ENCODE data around the gene NRG3.

GRCh38 chr10:82575318-82575717 is 700.3 kb downstream of the NRG3 start:
- TF ChIP-seq NRF1 (IDR thresholded peaks at IDR 0.05; ENCODE audit: low read depth, low read length) (no peak), EZH2 (IDR thresholded peaks at IDR 0.05; ENCODE audit: low read depth, low read length, severe bottlenecking) (no peak), TBP (IDR thresholded peaks at IDR 0.05; ENCODE audit: low read depth, low read length) (no peak)
- TF ChIP-seq, protein P1, sequence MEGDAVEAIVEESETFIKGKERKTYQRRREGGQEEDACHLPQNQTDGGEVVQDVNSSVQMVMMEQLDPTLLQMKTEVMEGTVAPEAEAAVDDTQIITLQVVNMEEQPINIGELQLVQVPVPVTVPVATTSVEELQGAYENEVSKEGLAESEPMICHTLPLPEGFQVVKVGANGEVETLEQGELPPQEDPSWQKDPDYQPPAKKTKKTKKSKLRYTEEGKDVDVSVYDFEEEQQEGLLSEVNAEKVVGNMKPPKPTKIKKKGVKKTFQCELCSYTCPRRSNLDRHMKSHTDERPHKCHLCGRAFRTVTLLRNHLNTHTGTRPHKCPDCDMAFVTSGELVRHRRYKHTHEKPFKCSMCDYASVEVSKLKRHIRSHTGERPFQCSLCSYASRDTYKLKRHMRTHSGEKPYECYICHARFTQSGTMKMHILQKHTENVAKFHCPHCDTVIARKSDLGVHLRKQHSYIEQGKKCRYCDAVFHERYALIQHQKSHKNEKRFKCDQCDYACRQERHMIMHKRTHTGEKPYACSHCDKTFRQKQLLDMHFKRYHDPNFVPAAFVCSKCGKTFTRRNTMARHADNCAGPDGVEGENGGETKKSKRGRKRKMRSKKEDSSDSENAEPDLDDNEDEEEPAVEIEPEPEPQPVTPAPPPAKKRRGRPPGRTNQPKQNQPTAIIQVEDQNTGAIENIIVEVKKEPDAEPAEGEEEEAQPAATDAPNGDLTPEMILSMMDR (IDR thresholded peaks at IDR 0.05; ENCODE audit: control extremely low read depth in 1 of 3, insufficient read depth in 1 of 3, low read depth in 1 of 3, low read length in 3 of 3), result no peak
